HG03558 (cell line): ENCODE results near the gene POMP.

ENCODE experiments used
- ATAC-seq: cut with Tn5 transposase; IDR thresholded peaks from one replicate; pipeline ENCODE4 v1.9.1; 2021; ENCODE audit warnings: moderate number of reproducible peaks; ENCODE audit not compliant: unreplicated experiment; ENCODE audit errors: extremely low read depth

Gene POMP, protein sequence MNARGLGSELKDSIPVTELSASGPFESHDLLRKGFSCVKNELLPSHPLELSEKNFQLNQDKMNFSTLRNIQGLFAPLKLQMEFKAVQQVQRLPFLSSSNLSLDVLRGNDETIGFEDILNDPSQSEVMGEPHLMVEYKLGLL

GRCh38 chr13:28658796-28659620 is at the start of gene POMP:
Gene POMP, plus strand, starts transcription at chr13:28659130. Its CDS starts 55 bp downstream, at chr13:28659185.
- ATAC-seq = peak; percentile 54

GRCh38 chr13:28609381-28609780 is 49.5 kb upstream of the POMP start:
- ATAC-seq = no peak

DNA sequence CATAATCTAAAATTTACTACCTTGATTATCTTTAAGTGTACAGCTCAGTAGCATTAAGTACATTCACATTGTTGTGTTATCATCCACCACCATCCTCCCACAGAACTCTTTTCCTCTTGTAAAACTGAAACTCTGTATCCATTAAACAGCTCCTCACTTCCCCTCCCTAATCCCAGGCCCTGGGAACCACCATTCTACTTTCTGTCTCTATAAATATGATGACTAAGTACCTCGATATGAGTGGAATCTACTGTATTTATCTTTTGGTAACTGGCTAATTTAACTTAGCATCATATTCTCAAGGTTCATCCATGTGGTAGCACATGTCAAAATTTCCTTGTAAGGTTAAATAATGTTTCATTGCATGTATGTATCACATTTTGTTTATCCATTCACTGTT is 49.0 kb upstream of the POMP start:
- ATAC-seq = no peak

GRCh38 chr13:28610996-28611395 is 47.9 kb upstream of the POMP start:
- ATAC-seq = no peak

DNA sequence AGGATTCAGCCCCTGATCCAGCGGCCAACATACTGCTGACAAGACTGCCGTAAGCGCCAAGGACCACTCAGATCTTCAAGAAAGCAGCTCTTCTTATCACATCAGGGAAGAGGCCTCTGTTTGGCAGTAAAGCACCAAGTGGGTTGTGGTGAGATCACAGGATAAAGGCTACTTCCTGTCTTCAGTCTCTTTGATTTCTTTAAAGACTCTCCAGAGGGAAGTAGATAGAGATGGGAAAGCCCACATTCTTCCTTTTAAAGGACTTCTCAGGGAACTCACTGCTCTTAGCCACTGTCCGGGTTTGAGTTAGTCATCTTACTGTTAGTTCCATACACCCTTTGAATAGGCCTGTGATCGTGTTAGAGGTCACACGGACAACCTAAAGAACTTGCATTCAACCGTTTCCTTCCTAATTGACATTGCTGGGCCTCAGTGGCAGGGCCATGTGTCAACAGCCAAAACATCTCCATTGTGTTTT is 47.2 kb upstream of the POMP start:
- no peak for ATAC-seq

DNA sequence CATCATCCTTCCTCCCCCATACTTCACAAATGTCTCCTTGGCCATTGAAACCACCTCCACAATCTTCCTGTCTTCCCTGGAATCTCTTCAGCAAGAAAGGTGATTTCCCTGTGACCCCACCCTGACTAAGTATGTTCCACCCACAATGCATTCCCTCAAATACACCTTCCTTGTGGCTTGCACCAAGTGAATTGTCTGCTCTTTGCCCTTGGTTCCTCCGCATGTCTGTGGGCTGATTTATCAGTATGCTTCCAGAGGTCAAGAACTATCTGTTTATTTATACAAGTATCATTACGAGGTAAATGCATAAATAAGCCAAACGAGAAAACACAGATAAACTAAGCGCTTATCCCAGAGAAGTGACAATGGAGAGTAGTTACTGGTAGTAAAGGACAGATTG is 45.4 kb upstream of the POMP start:
- ATAC-seq = no peak

DNA sequence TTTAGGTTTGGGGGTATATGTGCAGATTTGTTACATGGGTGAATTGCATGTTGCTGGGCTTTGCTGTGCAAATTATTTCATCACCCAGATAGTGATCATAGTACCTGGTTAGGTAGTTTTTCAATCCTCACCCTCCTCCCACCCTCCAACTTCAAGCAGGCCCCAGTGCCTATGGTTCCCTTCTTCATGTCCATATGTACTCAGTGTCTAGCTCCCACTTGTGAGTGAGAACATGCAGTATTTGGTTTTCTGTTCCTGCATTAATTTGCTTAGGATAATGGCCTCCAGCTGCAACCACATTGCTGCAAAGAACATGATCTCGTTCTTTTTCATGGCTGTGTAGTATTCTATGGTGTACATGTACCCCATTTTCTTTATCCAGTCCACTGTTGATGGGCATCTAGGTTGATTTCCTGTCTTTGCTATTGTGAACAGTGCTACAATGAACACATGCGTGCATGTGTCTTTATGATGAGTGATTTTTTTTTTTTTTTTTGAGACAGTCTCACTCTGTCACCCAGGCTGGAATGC is 42.9 kb upstream of the POMP start:
- no peak for ATAC-seq

- ATAC-seq = no peak
Measured at GRCh38 chr13:28618230-28618994, 40.5 kb upstream of the POMP start.

DNA sequence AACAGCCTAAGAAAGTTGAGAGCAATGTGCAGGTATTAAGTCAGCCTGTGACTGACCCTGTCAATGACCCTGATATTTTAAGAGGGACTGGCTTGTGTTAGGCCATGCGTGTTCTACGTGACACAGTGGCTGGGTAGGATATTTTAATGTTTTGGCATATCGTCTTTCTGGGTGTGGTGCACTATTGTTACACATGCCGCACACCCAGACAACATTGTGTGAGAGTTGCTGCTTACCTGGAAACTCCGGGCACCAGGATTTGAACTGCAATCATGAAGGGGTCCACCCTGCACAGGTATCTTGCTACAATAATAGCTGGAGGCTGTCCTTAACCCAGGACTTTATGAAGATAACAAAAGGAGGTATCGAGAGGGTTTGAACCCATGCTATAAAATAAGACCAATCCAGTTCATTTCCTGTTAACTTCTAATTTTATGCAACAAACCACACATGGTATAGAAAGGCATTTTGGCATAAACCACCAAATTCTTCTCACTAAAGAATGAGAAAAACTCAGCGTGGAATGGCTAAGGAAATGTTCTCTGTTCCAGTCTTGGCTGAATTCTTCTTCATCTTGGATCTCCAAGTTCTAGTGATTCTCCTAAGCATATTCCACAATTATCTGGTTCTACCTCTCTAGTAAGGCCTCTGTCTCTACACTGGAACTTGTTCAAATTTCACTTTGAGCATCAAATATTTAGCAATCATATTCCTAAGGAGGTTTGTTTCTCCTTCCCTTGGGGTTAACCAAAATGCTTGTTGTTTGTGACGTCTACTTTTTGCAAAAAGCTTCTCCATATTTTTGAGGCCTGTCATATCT is 38.7 kb upstream of the POMP start:
- no peak for ATAC-seq

DNA sequence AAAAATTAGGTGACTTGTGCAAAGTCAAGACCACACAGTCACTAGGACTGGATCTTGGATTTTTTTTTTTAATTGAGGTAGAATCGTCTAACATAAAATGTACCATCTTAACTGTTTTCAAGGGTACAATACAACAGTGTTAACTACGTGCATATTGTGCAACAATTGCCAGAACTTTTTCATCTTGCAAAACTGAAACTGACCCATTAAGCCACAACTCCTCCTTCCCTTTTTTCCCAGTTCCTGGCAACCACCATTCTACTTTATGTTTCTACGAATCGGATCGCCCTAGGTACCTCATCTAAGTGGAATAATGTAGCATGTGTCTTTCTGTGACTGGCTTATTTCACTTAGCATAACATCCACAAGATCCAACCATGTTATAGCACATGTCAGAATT is 37.5 kb upstream of the POMP start:
- no peak for ATAC-seq

DNA sequence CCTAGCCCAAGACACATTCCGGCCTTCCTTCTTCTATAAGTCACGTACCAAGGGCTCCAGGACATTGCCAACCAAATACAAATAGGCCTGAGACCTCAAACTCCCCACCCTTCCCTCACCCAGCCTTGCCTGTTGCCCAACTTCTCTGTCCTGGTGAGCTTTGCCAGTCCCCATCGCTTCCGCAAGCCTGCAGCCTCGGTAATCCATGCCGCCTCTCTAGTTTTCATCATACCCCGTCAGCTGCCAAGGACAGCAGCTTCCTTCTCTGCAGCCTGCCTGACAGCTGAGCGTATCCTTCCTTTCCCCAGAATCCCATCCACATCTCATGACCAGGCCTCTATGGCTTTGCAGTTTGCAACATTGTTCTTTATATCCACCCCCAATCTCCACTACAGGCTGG is 36.6 kb upstream of the POMP start:
- ATAC-seq = no peak

- no peak for ATAC-seq
Measured at GRCh38 chr13:28623782-28624706, 34.9 kb upstream of the POMP start.

DNA sequence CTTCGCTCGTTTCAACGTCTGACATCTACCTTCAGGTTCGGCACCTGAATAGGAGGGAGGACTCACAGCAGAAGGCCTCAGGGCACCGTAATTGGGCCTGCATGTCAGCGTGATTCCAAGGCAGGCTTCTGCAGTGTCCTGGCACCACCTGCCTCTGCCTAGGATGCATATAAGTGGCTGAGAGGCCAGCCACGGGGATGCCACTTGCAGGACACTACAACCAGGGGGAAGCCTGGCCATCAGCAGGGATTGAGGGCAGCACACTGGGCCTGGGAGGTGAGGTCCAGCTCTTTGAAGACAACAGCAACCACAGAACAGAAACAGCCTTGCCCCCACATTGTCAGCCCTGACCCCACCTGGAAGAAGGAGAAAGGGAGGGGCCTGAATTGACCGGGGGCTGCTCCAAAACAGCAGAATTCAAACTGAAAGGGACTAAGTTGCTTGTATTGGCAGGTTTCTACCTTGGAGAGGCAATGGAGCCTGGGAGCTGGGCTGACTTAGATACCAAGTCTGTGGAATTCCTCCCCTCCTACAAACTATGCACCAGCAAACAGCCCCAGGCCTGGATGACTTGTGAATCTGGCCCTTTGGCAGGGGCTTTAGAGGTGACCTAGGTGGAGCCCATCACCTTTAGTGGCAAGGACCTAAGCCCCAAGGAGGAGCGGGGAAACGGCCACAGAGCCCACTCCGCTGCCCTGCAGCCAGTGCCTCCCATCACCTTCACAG is 34.1 kb upstream of the POMP start:
- no peak for ATAC-seq

- ATAC-seq = no peak
Measured at GRCh38 chr13:28626266-28626665, 32.7 kb upstream of the POMP start.

- no peak for ATAC-seq
Measured at GRCh38 chr13:28628241-28628640, 30.7 kb upstream of the POMP start.

- no peak for ATAC-seq
Measured at GRCh38 chr13:28630869-28631268, 28.1 kb upstream of the POMP start.

DNA sequence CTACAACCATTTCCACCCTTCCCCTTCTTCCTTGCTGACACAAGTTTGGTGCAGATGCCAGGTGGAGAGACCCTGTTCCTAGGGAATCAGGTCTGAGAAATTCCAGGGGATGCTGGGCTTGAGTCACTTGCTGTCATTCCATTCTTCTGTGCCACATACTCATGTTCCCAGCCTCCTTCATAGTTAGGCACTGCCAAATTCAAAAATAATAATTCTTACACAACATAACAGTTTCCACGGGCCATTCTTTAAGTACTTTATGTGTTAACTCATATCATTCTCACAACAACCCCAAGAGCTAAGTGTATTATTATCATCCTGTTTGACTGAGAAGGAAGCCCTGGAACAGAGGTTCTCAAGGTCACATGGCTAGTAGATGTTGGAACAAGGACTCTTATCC is 27.1 kb upstream of the POMP start:
- ATAC-seq = no peak

DNA sequence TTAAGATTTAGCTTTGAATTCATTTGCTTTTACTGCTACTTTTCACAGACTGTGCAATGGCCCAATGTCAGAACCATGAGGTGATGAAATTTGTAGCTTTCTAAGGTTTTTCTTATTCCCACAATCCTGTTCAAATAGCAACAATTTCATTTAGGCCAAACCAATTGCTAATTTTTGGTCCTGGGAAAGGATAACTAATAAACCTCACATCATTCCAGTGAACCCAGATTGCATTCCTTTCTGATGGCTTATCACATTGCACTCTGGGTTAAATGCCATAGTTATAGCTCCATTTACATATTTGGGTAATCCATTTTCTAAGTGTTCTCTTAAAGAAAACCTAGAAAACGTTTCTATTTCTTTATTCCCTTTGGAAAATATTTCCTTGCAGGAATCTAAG is 22.9 kb upstream of the POMP start:
- no peak for ATAC-seq
